CD14-positive monocyte (primary cell): ENCODE results near the gene ARHGEF25. TPM values are rescaled to one million over a fixed set of nuclear protein-coding genes. Genes with fewer than 3 reads are reported as not detected.

ENCODE experiments used
- DNase-seq, 3 donors: peaks; one replicate each; pipeline ENCODE4 v3.0.0-alpha.2; 2011 to 2022
- H2AFZ ChIP-seq: 2 replicates; pipeline ENCODE4 v1.6.0; 2012; ENCODE audit warnings: mild to moderate bottlenecking, low read depth, low read length, inconsistent platforms; ENCODE audit not compliant: insufficient read depth, poor library complexity, severe bottlenecking
- H3K27ac ChIP-seq, 2 donors: 1 replicate in 1 of 2; 2 replicates in 1 of 2; pipeline ENCODE4 v1.5.1; 2012 to 2013; ENCODE audit warnings: low read length in 2 of 2, control low read depth in 1 of 2, inconsistent platforms in 1 of 2, low read depth in 1 of 2, mild to moderate bottlenecking in 1 of 2
- H3K27me3 ChIP-seq, 2 donors: one replicate each; pipeline versions ENCODE4 v1.6.0 to v1.6.1; 2011 to 2013; ENCODE audit warnings: low read length in 2 of 2; ENCODE audit not compliant: control insufficient read depth in 2 of 2, insufficient read depth in 2 of 2
- H3K36me3 ChIP-seq, 2 donors: replicated peaks in 1 of 2; 1 replicate in 1 of 2; 2 replicates in 1 of 2; pipeline versions ENCODE4 v1.5.1 to v1.6.1; 2012 to 2013; ENCODE audit warnings: low read length in 2 of 2, control low read depth in 1 of 2, inconsistent platforms in 1 of 2, mild to moderate bottlenecking in 1 of 2; ENCODE audit not compliant: insufficient read depth in 2 of 2, control insufficient read depth in 1 of 2
- H3K4me1 ChIP-seq, 2 donors: 1 replicate in 1 of 2; 2 replicates in 1 of 2; pipeline versions ENCODE4 v1.5.1 to v1.6.1; 2012 to 2013; ENCODE audit warnings: low read length in 2 of 2, control low read depth in 1 of 2, inconsistent platforms in 1 of 2, mild to moderate bottlenecking in 1 of 2, moderate library complexity in 1 of 2; ENCODE audit not compliant: insufficient read depth in 2 of 2, control insufficient read depth in 1 of 2
- H3K4me2 ChIP-seq: replicated peaks from 2 replicates; pipeline ENCODE3; 2012; ENCODE audit warnings: low read length, moderate library complexity, mild to moderate bottlenecking; ENCODE audit not compliant: poor library complexity, severe bottlenecking; ENCODE audit errors: extremely low read depth
- H3K4me3 ChIP-seq, 3 experiments: fragments of 200-600 bp in 1 of 3; sonication (generic) in 1 of 3; replicated peaks in 1 of 3; 1 replicate in 2 of 3; 2 replicates in 1 of 3; pipeline ENCODE4 v1.5.1; 2011 to 2013; ENCODE audit warnings: low read length in 3 of 3, mild to moderate bottlenecking in 3 of 3, control low read depth in 2 of 3, low read depth in 2 of 3, inconsistent platforms in 1 of 3, moderate library complexity in 1 of 3
- H3K79me2 ChIP-seq: 2 replicates; pipeline ENCODE4 v1.6.0; 2012; ENCODE audit warnings: mild to moderate bottlenecking, control low read depth, inconsistent platforms, low read length, moderate library complexity; ENCODE audit not compliant: insufficient read depth
- H3K9ac ChIP-seq: 2 replicates; pipeline ENCODE4 v1.6.0; 2017; ENCODE audit warnings: low read length, mild to moderate bottlenecking; ENCODE audit not compliant: insufficient read depth, poor library complexity, severe bottlenecking
- H3K9me3 ChIP-seq, 2 donors: replicated peaks in 1 of 2; 1 replicate in 1 of 2; 2 replicates in 1 of 2; pipeline versions ENCODE4 v1.5.1 to v1.6.1; 2012 to 2013; ENCODE audit warnings: low read length in 2 of 2, control low read depth in 1 of 2; ENCODE audit not compliant: control insufficient read depth in 1 of 2, insufficient read depth in 1 of 2
- H4K20me1 ChIP-seq: 2 replicates; pipeline ENCODE4 v1.6.0; 2012; ENCODE audit warnings: mild to moderate bottlenecking, low read length, control low read depth, moderate library complexity; ENCODE audit not compliant: insufficient read depth
- H3K27ac Mint-ChIP-seq, 7 donors: one replicate each; pipeline ENCODE4 v1.8.0; 2020; ENCODE audit warnings: mild to moderate bottlenecking in 7 of 7, mixed read lengths in 7 of 7, moderate library complexity in 6 of 7, inconsistent platforms in 2 of 7
- H3K27me3 Mint-ChIP-seq, 3 donors: one replicate each; pipeline ENCODE4 v1.8.0; 2021 to 2022; ENCODE audit warnings: low read depth in 3 of 3, mild to moderate bottlenecking in 3 of 3, mixed read lengths in 3 of 3, moderate library complexity in 3 of 3, inconsistent platforms in 1 of 3
- H3K36me3 Mint-ChIP-seq, 2 donors: one replicate each; pipeline ENCODE4 v1.8.0; 2020; ENCODE audit warnings: mixed read lengths in 2 of 2, inconsistent platforms in 1 of 2, mild to moderate bottlenecking in 1 of 2
- H3K4me1 Mint-ChIP-seq: one replicate; pipeline ENCODE4 v1.8.0; 2020; ENCODE audit warnings: mild to moderate bottlenecking, mixed read lengths
- H3K4me3 Mint-ChIP-seq, 2 donors: one replicate each; pipeline ENCODE4 v1.8.0; 2020; ENCODE audit warnings: mild to moderate bottlenecking in 2 of 2, mixed read lengths in 2 of 2, moderate library complexity in 1 of 2
- H3K9me3 Mint-ChIP-seq, 7 donors: one replicate each; pipeline ENCODE4 v1.8.0; 2020 to 2022; ENCODE audit warnings: mixed read lengths in 7 of 7, mild to moderate bottlenecking in 6 of 7, moderate library complexity in 6 of 7, inconsistent platforms in 2 of 7
- WGBS: methylation state at CpG from one replicate; pipeline ENCODE4 v1.1.5; 2013; ENCODE audit warnings: missing lambda C conversion rate; ENCODE audit not compliant: insufficient coverage; 5-methylcytosine and 5-hydroxymethylcytosine counted together
- intact Hi-C, 2 donors: fragments of 100-400 bp; cut with micrococcal nuclease; formaldehyde crosslinking; loops; one replicate each; pipeline versions ENCODE4 v1.15.0 to v1.15.1; 2023
- polyA plus RNA-seq, 3 donors: library from polyadenylated mRNA; depleted of rRNA in 1 of 3; unstranded in 2 of 3; stranded (reverse) in 1 of 3; fragments of 300-500 nt in 2 of 3; fragments of >200 nt in 1 of 3; fragmentation: Illumina TruSeq in 2 of 3; gene quantifications; 1 replicate in 2 of 3; 2 replicates in 1 of 3; pipeline ENCODE4 v1.2.3, GENCODE V29; 2012 to 2021
- TF ChIP-seq, protein P1 (sequence below): fragments of 200-600 bp; IDR thresholded peaks from one replicate; pipeline ENCODE4 v1.8.0; 2022; ENCODE audit warnings: antibody characterized with exemption, mild to moderate bottlenecking

ARHGEF25 gene
- polyA plus RNA-seq, 3 donors: not detected

- H3K9me3 Mint-ChIP-seq: peaks cover 0 to 26% (median 3%) of the 10 kb centered on the region in 7 donors
- Histone ChIP-seq H3K4me2 (no peak overlapping the region), H3K27me3 (peaks cover 37 to 79% of the 10 kb centered on the region in 2 donors), H3K4me3 (no peak overlapping the region), H4K20me1 (no peaks in the 10 kb centered on the region), H3K79me2 (no peaks in the 10 kb centered on the region), H3K9ac (no peak overlapping the region), H3K36me3 (no peaks in the 10 kb centered on the region), H3K9me3 (peaks cover 0 to 5% of the 10 kb centered on the region in 2 donors), H3K27ac (no peak overlapping the region), H2AFZ (no peak overlapping the region), H3K4me1 (peaks cover 22 to 31% of the 10 kb centered on the region in 2 donors)
- H3K4me3 Mint-ChIP-seq: no peak overlapping the region
- no peak overlapping the region for H3K27ac Mint-ChIP-seq
- intact Hi-C loops: no loop called here
- peaks cover 29% of the 10 kb centered on the region for H3K4me1 Mint-ChIP-seq
- DNase-seq: no peak
- H3K27me3 Mint-ChIP-seq: peaks cover 70 to 76% (median 75%) of the 10 kb centered on the region in 3 donors
- WGBS: 96% methylated on average over 12 of the region's 12 CpGs
- TF ChIP-seq, protein P1, sequence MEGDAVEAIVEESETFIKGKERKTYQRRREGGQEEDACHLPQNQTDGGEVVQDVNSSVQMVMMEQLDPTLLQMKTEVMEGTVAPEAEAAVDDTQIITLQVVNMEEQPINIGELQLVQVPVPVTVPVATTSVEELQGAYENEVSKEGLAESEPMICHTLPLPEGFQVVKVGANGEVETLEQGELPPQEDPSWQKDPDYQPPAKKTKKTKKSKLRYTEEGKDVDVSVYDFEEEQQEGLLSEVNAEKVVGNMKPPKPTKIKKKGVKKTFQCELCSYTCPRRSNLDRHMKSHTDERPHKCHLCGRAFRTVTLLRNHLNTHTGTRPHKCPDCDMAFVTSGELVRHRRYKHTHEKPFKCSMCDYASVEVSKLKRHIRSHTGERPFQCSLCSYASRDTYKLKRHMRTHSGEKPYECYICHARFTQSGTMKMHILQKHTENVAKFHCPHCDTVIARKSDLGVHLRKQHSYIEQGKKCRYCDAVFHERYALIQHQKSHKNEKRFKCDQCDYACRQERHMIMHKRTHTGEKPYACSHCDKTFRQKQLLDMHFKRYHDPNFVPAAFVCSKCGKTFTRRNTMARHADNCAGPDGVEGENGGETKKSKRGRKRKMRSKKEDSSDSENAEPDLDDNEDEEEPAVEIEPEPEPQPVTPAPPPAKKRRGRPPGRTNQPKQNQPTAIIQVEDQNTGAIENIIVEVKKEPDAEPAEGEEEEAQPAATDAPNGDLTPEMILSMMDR: no peak
- peaks cover 0 to 2% of the 10 kb centered on the region in 2 donors for H3K36me3 Mint-ChIP-seq
These were observed 3.1 kb upstream of the ARHGEF25 start for GRCh38 chr12:57607958-57608663.

DNA sequence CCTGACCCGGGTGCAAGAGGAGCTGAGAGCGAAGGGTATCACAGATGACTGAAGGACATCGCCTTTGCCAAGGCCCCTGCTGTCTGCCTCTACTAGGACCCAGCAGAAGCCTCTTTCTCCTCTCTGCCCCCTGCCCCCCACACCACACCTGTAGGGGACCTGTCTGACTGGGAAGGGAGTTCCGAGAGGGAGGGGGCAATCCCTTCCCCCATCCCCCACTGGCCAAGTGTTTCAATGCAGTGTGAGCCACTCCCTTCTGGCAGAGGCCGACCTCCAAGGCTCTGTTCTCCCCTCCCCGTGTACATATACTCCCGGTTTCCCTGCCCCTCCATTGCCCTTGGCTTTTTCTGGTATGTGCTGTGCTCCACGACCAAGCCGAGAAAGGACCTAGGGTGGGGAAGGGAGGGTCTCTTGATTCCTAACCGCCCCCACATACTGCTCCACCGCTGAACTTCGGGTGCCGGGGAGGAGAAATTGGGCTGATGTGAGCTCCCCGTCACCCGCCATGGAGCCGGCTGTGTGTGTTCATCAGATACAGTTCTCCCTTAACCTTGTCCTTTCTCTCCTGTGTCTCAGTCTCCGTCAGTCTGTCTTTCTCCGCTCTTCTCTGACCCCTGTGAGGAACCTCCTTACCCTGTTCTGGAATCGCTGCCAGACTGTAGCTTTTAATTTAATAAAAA is 2.0 kb upstream of the ARHGEF25 start:
- peaks cover 72 to 79% (median 76%) of the 10 kb centered on the region in 3 donors for H3K27me3 Mint-ChIP-seq
- Histone ChIP-seq H3K36me3 (no peaks in the 10 kb centered on the region), H3K27ac (no peak overlapping the region), H3K9ac (no peak overlapping the region), H3K4me2 (no peak overlapping the region), H3K79me2 (no peaks in the 10 kb centered on the region), H3K27me3 (peaks cover 42 to 84% of the 10 kb centered on the region in 2 donors), H3K4me3 (no peak overlapping the region), H4K20me1 (no peaks in the 10 kb centered on the region), H3K4me1 (peaks cover 21 to 28% of the 10 kb centered on the region in 2 donors), H2AFZ (no peak overlapping the region), H3K9me3 (peaks cover 0 to 5% of the 10 kb centered on the region in 2 donors)
- H3K9me3 Mint-ChIP-seq: peaks cover 0 to 20% (median 3%) of the 10 kb centered on the region in 7 donors
- peaks cover 0 to 1% of the 10 kb centered on the region in 2 donors for H3K36me3 Mint-ChIP-seq
- H3K4me3 Mint-ChIP-seq: peak overlapping the region in 1 of 2 donors; percentile 68
- TF ChIP-seq, protein P1: no peak
- intact Hi-C loops: no loop called here
- no peak for DNase-seq
- H3K27ac Mint-ChIP-seq: no peak overlapping the region
- peaks cover 28% of the 10 kb centered on the region for H3K4me1 Mint-ChIP-seq
- WGBS: no CpG with 5 or more reads among the region's 19 CpGs
